HCT116 (cell line): ENCODE measurements around the gene GMEB2. TPM values are rescaled to one million over a fixed set of nuclear protein-coding genes. Genes with fewer than 3 reads are reported as not detected.
A peak's percentile ranks its signal among the peaks of the same experiment; 100 is the strongest.

Experiments
- ATAC-seq: fragments of 200-7000 bp; cut with Tn5 transposase; 2 replicates; pipeline ENCODE4 v1.9.1; 2020; ENCODE audit warnings: mild to moderate bottlenecking, moderate library complexity
- BruUV-seq: library from RNA; stranded (reverse); fragments of 400-500 nt; replicated peaks from 2 replicates; lab custom pipeline; 2021; lab: Mats Ljungman, UMichigan
- CTCF ChIA-PET: fragments of 300-600 bp; sonication (Branson Sonifier 250); formaldehyde crosslinking; loops from one replicate; lab custom pipeline; 2021; ENCODE audit warnings: antibody characterized with exemption; lab: Charles Lee
- POLR2A ChIA-PET: fragments of 300-600, 350-600 bp; sonication (Branson Sonifier 250); formaldehyde crosslinking; loops from one replicate; lab custom pipeline; 2021; ENCODE audit warnings: antibody characterized with exemption; lab: Charles Lee
- RAD21 ChIA-PET, 2 experiments: fragments of 300-600 bp; sonication (Branson Sonifier 250); formaldehyde crosslinking; loops; one replicate each; lab custom pipeline; 2023; ENCODE audit warnings: low total read pairs in 2 of 2; ENCODE audit not compliant: uncharacterized antibody in 2 of 2, unreplicated experiment in 2 of 2, low non-redundant PET in 1 of 2; lab: Charles Lee
- DNase-seq: peaks from one replicate; pipeline ENCODE4 v3.0.0-alpha.2; 2010; ENCODE audit warnings: low read depth, low spot score
- H2AFZ ChIP-seq: fragments of 200-600 bp; shearing (Covaris generic), sonication (generic); 2 replicates; pipeline ENCODE4 v1.6.1; 2017; ENCODE audit warnings: low read depth, mixed run types, mixed read lengths, antibody characterized with exemption, low read length; ENCODE audit not compliant: poor library complexity, severe bottlenecking
- H3K27ac ChIP-seq: 2 replicates; pipeline ENCODE4 v1.5.1; 2012; ENCODE audit warnings: low read depth, low read length
- H3K27me3 ChIP-seq: fragments of 200-600 bp; sonication (generic); 2 replicates; pipeline ENCODE4 v1.6.1; 2016; ENCODE audit warnings: mixed run types, low read length, mixed read lengths; ENCODE audit not compliant: insufficient read depth
- H3K36me3 ChIP-seq, 2 experiments: fragments of 200-500 bp in 1 of 2; fragments of 200-600 bp in 1 of 2; sonication (Bioruptor generic) in 1 of 2; sonication (generic) in 1 of 2; 2 replicates each; pipeline versions ENCODE4 v1.5.1 to v1.6.1; 2014 to 2016; ENCODE audit warnings: low read length in 2 of 2, inconsistent platforms in 1 of 2, mixed read lengths in 1 of 2, mixed run types in 1 of 2; ENCODE audit not compliant: insufficient read depth in 2 of 2, control insufficient read depth in 1 of 2
- H3K4me1 ChIP-seq, 2 experiments: fragments of 200-600 bp in 1 of 2; sonication (generic) in 1 of 2; 2 replicates each; pipeline versions ENCODE4 v1.5.1 to v1.6.1; 2012 to 2017; ENCODE audit warnings: low read length in 2 of 2, inconsistent platforms in 1 of 2, mild to moderate bottlenecking in 1 of 2, mixed read lengths in 1 of 2, mixed run types in 1 of 2, moderate library complexity in 1 of 2; ENCODE audit not compliant: insufficient read depth in 2 of 2, control insufficient read depth in 1 of 2
- H3K4me2 ChIP-seq: fragments of 200-600 bp; sonication (generic); 2 replicates; pipeline ENCODE4 v1.6.1; 2017; ENCODE audit warnings: mixed run types, low read length, mixed read lengths
- H3K4me3 ChIP-seq, 2 experiments: fragments of 200-600 bp in 1 of 2; sonication (generic) in 1 of 2; replicated peaks in 1 of 2; 2 replicates each; pipeline ENCODE4 v1.5.1; 2011 to 2016; ENCODE audit warnings: low read length in 2 of 2, control low read depth in 1 of 2, low read depth in 1 of 2, mild to moderate bottlenecking in 1 of 2, mixed read lengths in 1 of 2, mixed run types in 1 of 2
- H3K79me2 ChIP-seq: fragments of 200-600 bp; sonication (generic); 2 replicates; pipeline ENCODE4 v1.6.1; 2017; ENCODE audit warnings: mild to moderate bottlenecking, mixed run types, low read length, moderate library complexity, mixed read lengths; ENCODE audit not compliant: insufficient read depth
- H3K9ac ChIP-seq: fragments of 200-600 bp; sonication (generic); 2 replicates; pipeline ENCODE4 v1.6.1; 2016; ENCODE audit warnings: low read length, mixed read lengths
- H3K9me2 ChIP-seq: fragments of 200-600 bp; sonication (generic), shearing (Covaris generic); 2 replicates; pipeline ENCODE4 v1.6.1; 2017; ENCODE audit warnings: mixed run types, mild to moderate bottlenecking, moderate library complexity; ENCODE audit not compliant: insufficient read depth
- H3K9me3 ChIP-seq, 2 experiments: fragments of 200-500 bp in 1 of 2; fragments of 200-600 bp in 1 of 2; sonication (Bioruptor generic) in 1 of 2; sonication (generic) in 1 of 2; 2 replicates each; pipeline ENCODE4 v1.6.1; 2014 to 2017; ENCODE audit warnings: low read length in 2 of 2, mixed read lengths in 2 of 2, inconsistent platforms in 1 of 2, low read depth in 1 of 2, mild to moderate bottlenecking in 1 of 2, mixed run types in 1 of 2, moderate library complexity in 1 of 2; ENCODE audit not compliant: control insufficient read depth in 1 of 2, insufficient read depth in 1 of 2
- H4K20me1 ChIP-seq: fragments of 200-600 bp; sonication (generic), shearing (Covaris generic); 2 replicates; pipeline ENCODE4 v1.6.1; 2017; ENCODE audit warnings: mixed run types, mild to moderate bottlenecking, moderate library complexity; ENCODE audit not compliant: insufficient read depth
- CBX3 ChIP-seq: IDR thresholded peaks from 2 replicates; pipeline ENCODE4 v1.6.1; 2012; ENCODE audit warnings: low read depth
- CEBPB ChIP-seq: IDR thresholded peaks from 2 replicates; pipeline ENCODE4 v1.6.1; 2012; ENCODE audit warnings: low read depth
- ELF1 ChIP-seq: IDR thresholded peaks from 2 replicates; pipeline ENCODE4 v1.6.1; 2012; ENCODE audit warnings: low read depth, borderline replicate concordance
- FOSL1 ChIP-seq: IDR thresholded peaks from 2 replicates; pipeline ENCODE4 v1.6.1; 2012; ENCODE audit warnings: low read depth
- POLR2A ChIP-seq: IDR thresholded peaks from 2 replicates; pipeline ENCODE4 v1.7.0; 2011; ENCODE audit warnings: borderline replicate concordance; ENCODE audit not compliant: insufficient read depth, insufficient read length; ENCODE audit errors: extremely low read depth
- RAD21 ChIP-seq: IDR thresholded peaks from 2 replicates; pipeline ENCODE4 v1.6.1; 2012; ENCODE audit warnings: low read depth, mild to moderate bottlenecking
- SRF ChIP-seq: IDR thresholded peaks from 2 replicates; pipeline ENCODE4 v1.6.1; 2012; ENCODE audit warnings: low read depth
- YY1 ChIP-seq: IDR thresholded peaks from 2 replicates; pipeline ENCODE4 v1.6.1; 2011; ENCODE audit warnings: low read length, low read depth, moderate library complexity, mild to moderate bottlenecking; ENCODE audit not compliant: insufficient replicate concordance; ENCODE audit errors: extremely low read depth
- ZFX ChIP-seq: fragments of 450-650 bp; IDR thresholded peaks from 2 replicates; pipeline ENCODE4 v1.6.1; 2017
- intact Hi-C: fragments of 100-400 bp; cut with micrococcal nuclease; formaldehyde crosslinking; loops from 2 replicates; pipeline ENCODE4 v1.10.0; 2022
- total RNA-seq: library from RNA; stranded (reverse); gene quantifications from one replicate; pipeline ENCODE4 v1.2.1, GENCODE V29; 2021; ENCODE audit not compliant: unreplicated experiment
- TF ChIP-seq, protein P1 (sequence below): IDR thresholded peaks from 2 replicates; pipeline ENCODE4 v1.6.1; 2012
- TF ChIP-seq, protein P2 (sequence below): IDR thresholded peaks from 2 replicates; pipeline ENCODE4 v1.6.1; 2012; ENCODE audit warnings: low read depth

The GMEB2 gene
- total RNA-seq, 1 experiment from 2014 or later = 13.9 TPM

DNA sequence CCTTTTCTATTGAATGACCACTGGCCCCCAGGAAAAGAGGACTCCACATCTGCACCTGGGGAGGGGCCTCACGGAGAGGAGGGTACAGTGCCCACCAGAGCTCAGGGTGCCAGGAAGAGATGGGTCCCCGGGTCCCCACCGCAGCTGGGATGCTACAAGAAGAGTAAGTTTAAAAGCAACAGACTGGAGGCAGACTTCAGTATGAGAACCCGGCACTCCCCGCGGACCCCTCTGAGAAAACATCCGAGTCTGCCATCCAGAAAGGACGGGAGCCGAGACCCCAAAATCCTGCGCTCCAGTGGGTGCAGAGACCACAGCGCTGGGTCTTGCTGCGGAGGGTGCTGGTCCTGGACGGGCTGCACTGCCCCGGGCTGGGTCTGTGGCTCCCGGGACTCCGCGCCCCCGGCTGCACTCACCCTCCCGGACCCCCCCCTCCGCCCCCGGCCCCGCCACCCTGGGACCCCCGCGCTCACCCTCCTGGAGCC is 53.2 kb downstream of the GMEB2 start:
- DNase-seq (no peak), ATAC-seq (peak; percentile 41)
- no peaks in the 10 kb centered on the region for H3K36me3 ChIP-seq
- no peaks in the 10 kb centered on the region for H3K9me3 ChIP-seq
- peak overlapping the region; percentile 99 for H3K4me2 ChIP-seq
- H2AFZ ChIP-seq = no peak overlapping the region
- no peaks in the 10 kb centered on the region for H3K27me3 ChIP-seq
- BruUV-seq = TSS peak; percentile 65
- peak overlapping the region; percentile 83 to 86 for H3K4me3 ChIP-seq
- POLR2A ChIA-PET = interaction anchor here (0.6 to 1.6 kb wide), 11 partner anchors 8 to 268 kb away, joined by 3 to 8 read pairs (median 3); partner anchors contain the start of genes GMEB2 and RTEL1
- CTCF ChIA-PET = interaction anchor here (0.6 to 3.0 kb wide), 5 partner anchors 21 to 404 kb away, joined by 3 to 24 read pairs (median 3); partner anchors contain the start of genes ARFRP1, PTK6 and ZGPAT
- intact Hi-C loops = loop anchor here (2.0 to 10.0 kb wide), 2 partner anchors 35 to 51 kb away; partner anchors contain the start of gene GMEB2
- H3K9ac ChIP-seq = peak overlapping the region; percentile 84
- TF ChIP-seq ZFX (no peak), SRF (no peak), CEBPB (no peak), POLR2A (no peak), FOSL1 (no peak), CBX3 (no peak), RAD21 (no peak), YY1 (no peak), ELF1 (no peak)
- TF ChIP-seq, protein P1, sequence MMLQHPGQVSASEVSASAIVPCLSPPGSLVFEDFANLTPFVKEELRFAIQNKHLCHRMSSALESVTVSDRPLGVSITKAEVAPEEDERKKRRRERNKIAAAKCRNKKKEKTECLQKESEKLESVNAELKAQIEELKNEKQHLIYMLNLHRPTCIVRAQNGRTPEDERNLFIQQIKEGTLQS = no peak
- TF ChIP-seq, protein P2, sequence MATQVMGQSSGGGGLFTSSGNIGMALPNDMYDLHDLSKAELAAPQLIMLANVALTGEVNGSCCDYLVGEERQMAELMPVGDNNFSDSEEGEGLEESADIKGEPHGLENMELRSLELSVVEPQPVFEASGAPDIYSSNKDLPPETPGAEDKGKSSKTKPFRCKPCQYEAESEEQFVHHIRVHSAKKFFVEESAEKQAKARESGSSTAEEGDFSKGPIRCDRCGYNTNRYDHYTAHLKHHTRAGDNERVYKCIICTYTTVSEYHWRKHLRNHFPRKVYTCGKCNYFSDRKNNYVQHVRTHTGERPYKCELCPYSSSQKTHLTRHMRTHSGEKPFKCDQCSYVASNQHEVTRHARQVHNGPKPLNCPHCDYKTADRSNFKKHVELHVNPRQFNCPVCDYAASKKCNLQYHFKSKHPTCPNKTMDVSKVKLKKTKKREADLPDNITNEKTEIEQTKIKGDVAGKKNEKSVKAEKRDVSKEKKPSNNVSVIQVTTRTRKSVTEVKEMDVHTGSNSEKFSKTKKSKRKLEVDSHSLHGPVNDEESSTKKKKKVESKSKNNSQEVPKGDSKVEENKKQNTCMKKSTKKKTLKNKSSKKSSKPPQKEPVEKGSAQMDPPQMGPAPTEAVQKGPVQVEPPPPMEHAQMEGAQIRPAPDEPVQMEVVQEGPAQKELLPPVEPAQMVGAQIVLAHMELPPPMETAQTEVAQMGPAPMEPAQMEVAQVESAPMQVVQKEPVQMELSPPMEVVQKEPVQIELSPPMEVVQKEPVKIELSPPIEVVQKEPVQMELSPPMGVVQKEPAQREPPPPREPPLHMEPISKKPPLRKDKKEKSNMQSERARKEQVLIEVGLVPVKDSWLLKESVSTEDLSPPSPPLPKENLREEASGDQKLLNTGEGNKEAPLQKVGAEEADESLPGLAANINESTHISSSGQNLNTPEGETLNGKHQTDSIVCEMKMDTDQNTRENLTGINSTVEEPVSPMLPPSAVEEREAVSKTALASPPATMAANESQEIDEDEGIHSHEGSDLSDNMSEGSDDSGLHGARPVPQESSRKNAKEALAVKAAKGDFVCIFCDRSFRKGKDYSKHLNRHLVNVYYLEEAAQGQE = no peak
- H3K27ac ChIP-seq = peak overlapping the region; percentile 43; the same call in 1 of the 2 replicates
- RAD21 ChIA-PET = interaction anchor here in 1 of 2 experiments (0.6 kb wide), 2 partner anchors 8 to 69 kb away, joined by 3 read pairs; no protein-coding TSS in a partner anchor
- no peaks in the 10 kb centered on the region for H3K9me2 ChIP-seq
- no peaks in the 10 kb centered on the region for H4K20me1 ChIP-seq
- H3K79me2 ChIP-seq = peaks cover 4% of the 10 kb centered on the region; the same call in 1 of the 2 replicates
- H3K4me1 ChIP-seq = peaks cover 12 to 27% of the 10 kb centered on the region in 2 experiments
